ENCODE results near the gene TMEFF1. TPM values are rescaled to one million over a fixed set of nuclear protein-coding genes. Genes with fewer than 3 reads are reported as not detected.

Gene TMEFF1
- total and polyA plus RNA-seq, 10 of the 15 experiments (the other 5 are each of a cell fraction or from before 2014, with no cell fraction given), result 0.03 to 0.55 (median 0.11) TPM; not detected in 3

DNA sequence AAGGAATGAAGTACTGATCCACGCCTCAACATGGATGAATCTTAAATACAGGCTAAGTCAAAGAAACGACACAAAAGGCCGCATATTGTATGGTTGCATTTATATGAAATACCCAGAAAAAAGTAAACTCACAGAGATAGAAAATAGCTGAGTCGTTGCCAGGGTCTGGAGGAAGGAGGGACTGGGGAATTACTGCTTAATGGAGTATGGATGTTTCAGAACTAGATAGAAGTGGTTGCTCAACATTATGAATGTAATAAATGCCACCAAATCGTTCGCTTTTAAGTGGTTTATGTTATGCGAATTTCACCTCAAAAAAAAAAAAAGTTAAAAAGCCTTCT lies 46.8 kb upstream of the TMEFF1 start:
- H4K20me1 ChIP-seq (ENCODE audit: control insufficient read depth, insufficient read depth), result no peaks in the 10 kb centered on the region
- FAIRE-seq (no peak), DNase-seq (ENCODE audit: low read depth, low spot score) (no peak), ATAC-seq (no peak)
- ChIA-PET CTCF (interaction anchor here (1.2 to 3.7 kb wide), 5 partner anchors 11 to 102 kb away, joined by 3 to 19 read pairs (median 3); partner anchors contain the start of gene TEX10), SMC1A (ENCODE audit: uncharacterized antibody, unreplicated experiment) (interaction anchor here (0.6 to 1.0 kb wide), 5 partner anchors 10 to 1095 kb away, joined by 3 to 4 read pairs (median 3); no protein-coding TSS in a partner anchor), POLR2A (interaction anchor here (0.6 to 0.8 kb wide), 3 partner anchors 77 to 362 kb away, joined by 3 to 7 read pairs (median 3); no protein-coding TSS in a partner anchor), RAD21 (ENCODE audit: unreplicated experiment) (interaction anchor here (0.7 to 0.9 kb wide), 3 partner anchors 12 to 1460 kb away, joined by 3 read pairs; no protein-coding TSS in a partner anchor)
- H3K36me3 ChIP-seq (ENCODE audit: control insufficient read depth in 2 of 2, insufficient read depth in 2 of 2, low read length in 1 of 2), result no peaks in the 10 kb centered on the region
- intact Hi-C loops (cut with micrococcal nuclease; ENCODE audit: unreplicated experiment), result loop anchor here (5.0 kb wide), 1 partner anchor 74 kb away; the partner anchor contains the start of gene TEX10
- peaks cover 12% of the 10 kb centered on the region for H3K4me1 ChIP-seq (ENCODE audit: control insufficient read depth, insufficient read depth, low read length)
- peak overlapping the region; percentile 99 for H3K4me2 ChIP-seq (ENCODE audit: control insufficient read depth, insufficient read depth)
- H2AFZ ChIP-seq (ENCODE audit: control insufficient read depth, low read depth, low read length), result peak overlapping the region; percentile 98
- peak overlapping the region; percentile 76; the same call in 1 of the 2 replicates for H3K4me3 ChIP-seq
- peak overlapping the region; percentile 64 for H3K9ac ChIP-seq (ENCODE audit: control insufficient read depth, insufficient read depth, low read length)
- TF ChIP-seq CREM (IDR thresholded peaks at IDR 0.05; ENCODE audit: low read depth) (no peak), TCF7 (IDR thresholded peaks at IDR 0.05; ENCODE audit: borderline replicate concordance) (no peak), FOS (IDR thresholded peaks at IDR 0.05; ENCODE audit: borderline replicate concordance, extremely low read depth, insufficient read length) (no peak), HCFC1 (IDR thresholded peaks at IDR 0.05; ENCODE audit: low read length) (no peak), ESRRA (IDR thresholded peaks at IDR 0.05; ENCODE audit: low read length) (no peak), SUPT20H (IDR thresholded peaks at IDR 0.05; ENCODE audit: borderline replicate concordance, control insufficient read depth, low read depth, low read length) (no peak), ZSCAN29 (IDR thresholded peaks at IDR 0.05) (no peak), WRNIP1 (IDR thresholded peaks at IDR 0.05; ENCODE audit: borderline replicate concordance, low read depth, low read length) (no peak), HDAC6 (IDR thresholded peaks at IDR 0.05; ENCODE audit: unreplicated experiment) (no peak), POLR2A (IDR thresholded peaks at IDR 0.05; ENCODE audit: low read depth, low read length) (no peak), ATF7 (IDR thresholded peaks at IDR 0.05; ENCODE audit: low read depth) (no peak), RBBP5 (conservative IDR thresholded peaks at IDR 0.05) (no peak)
- TF ChIP-seq, protein P1, sequence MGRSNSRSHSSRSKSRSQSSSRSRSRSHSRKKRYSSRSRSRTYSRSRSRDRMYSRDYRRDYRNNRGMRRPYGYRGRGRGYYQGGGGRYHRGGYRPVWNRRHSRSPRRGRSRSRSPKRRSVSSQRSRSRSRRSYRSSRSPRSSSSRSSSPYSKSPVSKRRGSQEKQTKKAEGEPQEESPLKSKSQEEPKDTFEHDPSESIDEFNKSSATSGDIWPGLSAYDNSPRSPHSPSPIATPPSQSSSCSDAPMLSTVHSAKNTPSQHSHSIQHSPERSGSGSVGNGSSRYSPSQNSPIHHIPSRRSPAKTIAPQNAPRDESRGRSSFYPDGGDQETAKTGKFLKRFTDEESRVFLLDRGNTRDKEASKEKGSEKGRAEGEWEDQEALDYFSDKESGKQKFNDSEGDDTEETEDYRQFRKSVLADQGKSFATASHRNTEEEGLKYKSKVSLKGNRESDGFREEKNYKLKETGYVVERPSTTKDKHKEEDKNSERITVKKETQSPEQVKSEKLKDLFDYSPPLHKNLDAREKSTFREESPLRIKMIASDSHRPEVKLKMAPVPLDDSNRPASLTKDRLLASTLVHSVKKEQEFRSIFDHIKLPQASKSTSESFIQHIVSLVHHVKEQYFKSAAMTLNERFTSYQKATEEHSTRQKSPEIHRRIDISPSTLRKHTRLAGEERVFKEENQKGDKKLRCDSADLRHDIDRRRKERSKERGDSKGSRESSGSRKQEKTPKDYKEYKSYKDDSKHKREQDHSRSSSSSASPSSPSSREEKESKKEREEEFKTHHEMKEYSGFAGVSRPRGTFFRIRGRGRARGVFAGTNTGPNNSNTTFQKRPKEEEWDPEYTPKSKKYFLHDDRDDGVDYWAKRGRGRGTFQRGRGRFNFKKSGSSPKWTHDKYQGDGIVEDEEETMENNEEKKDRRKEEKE (IDR thresholded peaks at IDR 0.05), result no peak
- TF ChIP-seq, protein P2, sequence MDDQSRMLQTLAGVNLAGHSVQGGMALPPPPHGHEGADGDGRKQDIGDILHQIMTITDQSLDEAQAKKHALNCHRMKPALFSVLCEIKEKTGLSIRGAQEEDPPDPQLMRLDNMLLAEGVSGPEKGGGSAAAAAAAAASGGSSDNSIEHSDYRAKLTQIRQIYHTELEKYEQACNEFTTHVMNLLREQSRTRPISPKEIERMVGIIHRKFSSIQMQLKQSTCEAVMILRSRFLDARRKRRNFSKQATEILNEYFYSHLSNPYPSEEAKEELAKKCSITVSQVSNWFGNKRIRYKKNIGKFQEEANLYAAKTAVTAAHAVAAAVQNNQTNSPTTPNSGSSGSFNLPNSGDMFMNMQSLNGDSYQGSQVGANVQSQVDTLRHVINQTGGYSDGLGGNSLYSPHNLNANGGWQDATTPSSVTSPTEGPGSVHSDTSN (IDR thresholded peaks at IDR 0.05; ENCODE audit: insufficient replicate concordance, low read depth, low read length), result no peak
- TF ChIP-seq, protein P3, sequence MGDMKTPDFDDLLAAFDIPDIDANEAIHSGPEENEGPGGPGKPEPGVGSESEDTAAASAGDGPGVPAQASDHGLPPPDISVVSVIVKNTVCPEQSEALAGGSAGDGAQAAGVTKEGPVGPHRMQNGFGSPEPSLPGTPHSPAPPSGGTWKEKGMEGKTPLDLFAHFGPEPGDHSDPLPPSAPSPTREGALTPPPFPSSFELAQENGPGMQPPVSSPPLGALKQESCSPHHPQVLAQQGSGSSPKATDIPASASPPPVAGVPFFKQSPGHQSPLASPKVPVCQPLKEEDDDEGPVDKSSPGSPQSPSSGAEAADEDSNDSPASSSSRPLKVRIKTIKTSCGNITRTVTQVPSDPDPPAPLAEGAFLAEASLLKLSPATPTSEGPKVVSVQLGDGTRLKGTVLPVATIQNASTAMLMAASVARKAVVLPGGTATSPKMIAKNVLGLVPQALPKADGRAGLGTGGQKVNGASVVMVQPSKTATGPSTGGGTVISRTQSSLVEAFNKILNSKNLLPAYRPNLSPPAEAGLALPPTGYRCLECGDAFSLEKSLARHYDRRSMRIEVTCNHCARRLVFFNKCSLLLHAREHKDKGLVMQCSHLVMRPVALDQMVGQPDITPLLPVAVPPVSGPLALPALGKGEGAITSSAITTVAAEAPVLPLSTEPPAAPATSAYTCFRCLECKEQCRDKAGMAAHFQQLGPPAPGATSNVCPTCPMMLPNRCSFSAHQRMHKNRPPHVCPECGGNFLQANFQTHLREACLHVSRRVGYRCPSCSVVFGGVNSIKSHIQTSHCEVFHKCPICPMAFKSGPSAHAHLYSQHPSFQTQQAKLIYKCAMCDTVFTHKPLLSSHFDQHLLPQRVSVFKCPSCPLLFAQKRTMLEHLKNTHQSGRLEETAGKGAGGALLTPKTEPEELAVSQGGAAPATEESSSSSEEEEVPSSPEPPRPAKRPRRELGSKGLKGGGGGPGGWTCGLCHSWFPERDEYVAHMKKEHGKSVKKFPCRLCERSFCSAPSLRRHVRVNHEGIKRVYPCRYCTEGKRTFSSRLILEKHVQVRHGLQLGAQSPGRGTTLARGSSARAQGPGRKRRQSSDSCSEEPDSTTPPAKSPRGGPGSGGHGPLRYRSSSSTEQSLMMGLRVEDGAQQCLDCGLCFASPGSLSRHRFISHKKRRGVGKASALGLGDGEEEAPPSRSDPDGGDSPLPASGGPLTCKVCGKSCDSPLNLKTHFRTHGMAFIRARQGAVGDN (IDR thresholded peaks at IDR 0.05), result no peak
- in situ Hi-C loops (cut with MboI), result no loop called here
- 32% methylated on average over 7 of the region's 7 CpGs for WGBS (ENCODE audit: insufficient coverage, insufficient replicate concordance, low lambda C conversion rate, missing lambda C conversion rate)
- no peak overlapping the region for H3K27ac ChIP-seq (ENCODE audit: control insufficient read depth, insufficient read depth)
- no peaks in the 10 kb centered on the region for H3K9me3 ChIP-seq (replicated peaks; ENCODE audit: control insufficient read depth, insufficient read depth, low read length)
- BruUV-seq (replicated peaks), result no TSS peak
- peaks cover 5% of the 10 kb centered on the region for H3K79me2 ChIP-seq (ENCODE audit: control insufficient read depth, insufficient read depth, low read length)
- no peaks in the 10 kb centered on the region for H3K27me3 ChIP-seq (replicated peaks in 1 of 2; ENCODE audit: control insufficient read depth in 2 of 2, insufficient read depth in 2 of 2, low read length in 1 of 2)

Measured in GM12878 (cell line).